Choroid plexus epithelial cell (primary cell): ENCODE measurements around the gene ITGB1.
"Not testable (repeated sequence)": the region's sequence is repeated elsewhere in the genome, so short reads cannot be mapped to it uniquely, and the experiment has no call there.

Experiments
- DNase-seq: peaks from one replicate; pipeline ENCODE4 v3.0.0-alpha.2; 2010; ENCODE audit warnings: low read depth
- H3K4me3 ChIP-seq: 2 replicates; pipeline ENCODE4 v1.5.1; 2011; ENCODE audit warnings: low read depth, mild to moderate bottlenecking, control low read depth, low read length, moderate library complexity
- CTCF ChIP-seq: conservative IDR thresholded peaks from 2 replicates; pipeline ENCODE4 v1.5.1; 2011; ENCODE audit warnings: low read depth, mild to moderate bottlenecking, control low read depth, inconsistent platforms, low read length, moderate library complexity

ITGB1 gene

GRCh38 chr10:32931593-32931992 is 26.4 kb downstream of the ITGB1 start:
- no peak for TF ChIP-seq CTCF
- no peak for DNase-seq
- H3K4me3 ChIP-seq = no peak overlapping the region

GRCh38 chr10:32930036-32930435 is 28.0 kb downstream of the ITGB1 start:
- no peak for TF ChIP-seq CTCF
- H3K4me3 ChIP-seq = no peak overlapping the region
- DNase-seq = no peak

- no peak overlapping the region for H3K4me3 ChIP-seq
- no peak for DNase-seq
- no peak for TF ChIP-seq CTCF
Observed at GRCh38 chr10:32929634-32930033, 28.4 kb downstream of the ITGB1 start.

GRCh38 chr10:32927750-32928149 is 30.3 kb downstream of the ITGB1 start:
- no peak overlapping the region for H3K4me3 ChIP-seq
- no peak for TF ChIP-seq CTCF
- DNase-seq = no peak

- no peak for TF ChIP-seq CTCF
- no peak overlapping the region for H3K4me3 ChIP-seq
- no peak for DNase-seq
Observed at GRCh38 chr10:32923849-32924248, 34.2 kb downstream of the ITGB1 start.

GRCh38 chr10:32923134-32923533 is 34.9 kb downstream of the ITGB1 start:
- TF ChIP-seq CTCF = no peak
- H3K4me3 ChIP-seq = no peak overlapping the region
- DNase-seq = no peak

- DNase-seq = no peak
- TF ChIP-seq CTCF = no peak
- H3K4me3 ChIP-seq = no peak overlapping the region
Observed at GRCh38 chr10:32922170-32922569, 35.9 kb downstream of the ITGB1 start.

GRCh38 chr10:32917817-32918216 is 40.2 kb downstream of the ITGB1 start:
- not testable (repeated sequence) for H3K4me3 ChIP-seq, DNase-seq
